Trophoblast cell (in vitro differentiated cells and primary cell): ENCODE data around the gene PLXDC1.
"Not testable (repeated sequence)": the region's sequence is repeated elsewhere in the genome, so short reads cannot be mapped to it uniquely, and the experiment has no call there.

Experiments
- DNase-seq, 2 donors: peaks; one replicate each; pipeline ENCODE4 v3.0.0-alpha.2; 2016
- H2AFZ ChIP-seq: 2 replicates; pipeline ENCODE4 v1.6.1; 2013; ENCODE audit warnings: low read length, moderate library complexity, mild to moderate bottlenecking; ENCODE audit not compliant: insufficient read depth, poor library complexity
- H2AK5ac ChIP-seq: 2 replicates; pipeline ENCODE4 v1.6.1; 2013; ENCODE audit warnings: mild to moderate bottlenecking, low read length
- H2BK120ac ChIP-seq: 2 replicates; pipeline ENCODE4 v1.6.1; 2013; ENCODE audit warnings: low read length, mild to moderate bottlenecking, moderate library complexity; ENCODE audit not compliant: insufficient read depth, poor library complexity
- H2BK12ac ChIP-seq: 2 replicates; pipeline ENCODE4 v1.6.1; 2013; ENCODE audit warnings: mild to moderate bottlenecking, low read length, moderate library complexity
- H2BK5ac ChIP-seq: 2 replicates; pipeline ENCODE4 v1.6.1; 2013; ENCODE audit warnings: low read length, low read depth, moderate library complexity, mild to moderate bottlenecking; ENCODE audit not compliant: poor library complexity
- H3K14ac ChIP-seq: 2 replicates; pipeline ENCODE4 v1.6.1; 2013; ENCODE audit warnings: mild to moderate bottlenecking, low read length
- H3K18ac ChIP-seq: 2 replicates; pipeline ENCODE4 v1.6.1; 2013; ENCODE audit warnings: mild to moderate bottlenecking, low read length
- H3K23ac ChIP-seq: 2 replicates; pipeline ENCODE4 v1.6.1; 2013; ENCODE audit warnings: low read length
- H3K27ac ChIP-seq: 2 replicates; pipeline ENCODE4 v1.5.1; 2013; ENCODE audit warnings: low read depth, mild to moderate bottlenecking, inconsistent platforms, low read length, moderate library complexity
- H3K27me3 ChIP-seq: 2 replicates; pipeline ENCODE4 v1.6.1; 2013; ENCODE audit warnings: inconsistent platforms, mild to moderate bottlenecking, low read length, moderate library complexity; ENCODE audit not compliant: insufficient read depth
- H3K36me3 ChIP-seq, 2 experiments: 1 replicate in 1 of 2; 2 replicates in 1 of 2; pipeline ENCODE4 v1.6.1; 2013; ENCODE audit warnings: low read length in 2 of 2, mild to moderate bottlenecking in 2 of 2, moderate library complexity in 1 of 2; ENCODE audit not compliant: insufficient read depth in 2 of 2, control insufficient read depth in 1 of 2
- H3K4ac ChIP-seq: 2 replicates; pipeline ENCODE4 v1.6.1; 2013; ENCODE audit warnings: low read depth, mild to moderate bottlenecking, low read length, moderate library complexity
- H3K4me1 ChIP-seq, 2 experiments: 1 replicate in 1 of 2; 2 replicates in 1 of 2; pipeline ENCODE4 v1.6.1; 2013; ENCODE audit warnings: low read length in 2 of 2, mild to moderate bottlenecking in 2 of 2, moderate library complexity in 1 of 2; ENCODE audit not compliant: insufficient read depth in 2 of 2, control insufficient read depth in 1 of 2
- H3K4me2 ChIP-seq: 2 replicates; pipeline ENCODE4 v1.6.1; 2013; ENCODE audit warnings: inconsistent platforms, mild to moderate bottlenecking, low read length, moderate library complexity
- H3K4me3 ChIP-seq: 2 replicates; pipeline ENCODE4 v1.5.1; 2013; ENCODE audit warnings: mild to moderate bottlenecking, low read depth, low read length, inconsistent platforms
- H3K79me1 ChIP-seq: one replicate; pipeline ENCODE4 v1.6.1; 2013; ENCODE audit warnings: low read length
- H3K79me2 ChIP-seq: 2 replicates; pipeline ENCODE4 v1.6.1; 2013; ENCODE audit warnings: low read length, mild to moderate bottlenecking; ENCODE audit not compliant: control insufficient read depth, insufficient read depth, poor library complexity
- H3K9ac ChIP-seq: 2 replicates; pipeline ENCODE4 v1.6.1; 2013; ENCODE audit warnings: mild to moderate bottlenecking, low read length
- H3K9me3 ChIP-seq: 2 replicates; pipeline ENCODE4 v1.6.1; 2013; ENCODE audit warnings: low read depth, mild to moderate bottlenecking, control low read depth, inconsistent platforms, low read length; ENCODE audit not compliant: insufficient read depth
- H4K12ac ChIP-seq: 2 replicates; pipeline ENCODE4 v1.6.1; 2013; ENCODE audit warnings: low read depth, mild to moderate bottlenecking, low read length, moderate library complexity
- H4K8ac ChIP-seq: 2 replicates; pipeline ENCODE4 v1.6.1; 2013; ENCODE audit warnings: low read depth, mild to moderate bottlenecking, low read length, moderate library complexity
- H4K91ac ChIP-seq: one replicate; pipeline ENCODE4 v1.6.1; 2013; ENCODE audit warnings: low read depth, mild to moderate bottlenecking, low read length, moderate library complexity
- WGBS: extraction: QIAGEN DNeasy Blood & Tissue Kit; methylation state at CpG from one replicate; pipeline ENCODE4 v1.1.7; 2013; ENCODE audit warnings: missing lambda C conversion rate; ENCODE audit not compliant: insufficient read length, insufficient coverage; ENCODE audit errors: extremely low coverage; 5-methylcytosine and 5-hydroxymethylcytosine counted together

The PLXDC1 gene

DNA sequence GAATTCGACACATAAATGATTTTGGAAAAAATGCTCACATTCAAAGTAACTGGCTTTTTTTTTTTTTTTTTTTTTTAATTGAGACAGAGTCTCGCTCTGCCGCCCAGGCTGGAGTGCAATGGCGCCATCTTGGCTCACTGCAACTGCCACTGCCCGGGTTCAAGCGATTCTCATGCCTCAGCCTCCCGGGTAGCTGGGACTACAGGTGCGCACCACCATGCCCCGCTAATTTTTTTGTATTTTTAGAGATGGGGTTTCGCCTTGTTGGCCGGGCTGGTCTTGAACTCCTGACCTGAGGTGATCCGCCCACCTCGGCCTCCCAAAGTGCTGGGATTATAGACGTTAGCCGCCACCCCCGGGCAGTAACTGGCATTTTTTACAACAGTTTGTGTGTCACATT is 115.9 kb downstream of the PLXDC1 start:
- not testable (repeated sequence) for H4K91ac ChIP-seq, H3K27ac ChIP-seq, H3K36me3 ChIP-seq, H3K27me3 ChIP-seq, H2AK5ac ChIP-seq, H2BK12ac ChIP-seq, H3K79me1 ChIP-seq, H3K4ac ChIP-seq, H3K14ac ChIP-seq, H2BK120ac ChIP-seq, DNase-seq, H2BK5ac ChIP-seq, H4K12ac ChIP-seq, H2AFZ ChIP-seq, H3K18ac ChIP-seq, H4K8ac ChIP-seq, H3K23ac ChIP-seq, H3K4me3 ChIP-seq, H3K9me3 ChIP-seq, H3K9ac ChIP-seq, H3K79me2 ChIP-seq, H3K4me2 ChIP-seq, H3K4me1 ChIP-seq
- WGBS: no CpG with 5 or more reads among the region's 16 CpGs

DNA sequence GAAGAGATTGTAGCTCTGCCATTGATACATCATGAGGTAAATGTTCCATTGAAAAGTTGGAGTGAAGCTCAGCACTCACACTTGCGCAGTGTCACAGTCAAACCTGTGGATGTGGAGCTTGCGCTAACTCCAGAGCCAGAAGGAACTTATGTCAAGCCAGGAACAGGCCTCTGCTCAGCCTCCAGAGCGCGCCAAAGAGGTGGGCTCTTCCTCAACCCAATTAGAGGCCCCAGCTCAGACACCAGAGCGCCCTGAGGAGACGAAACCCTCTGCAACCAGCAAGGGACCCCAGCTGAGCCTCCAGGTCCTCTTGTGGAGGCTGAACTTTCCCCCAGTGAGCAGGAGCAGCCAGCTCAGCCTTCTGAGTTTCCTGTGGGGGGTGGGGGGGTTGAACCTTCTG is 122.7 kb downstream of the PLXDC1 start:
- no peak overlapping the region for H3K23ac ChIP-seq
- H3K36me3 ChIP-seq: no peaks in the 10 kb centered on the region
- H2BK12ac ChIP-seq: no peak overlapping the region
- H3K9me3 ChIP-seq: no peaks in the 10 kb centered on the region
- peaks cover 0 to 3% of the 10 kb centered on the region in 2 experiments for H3K4me1 ChIP-seq
- H2AFZ ChIP-seq: no peak overlapping the region
- H3K27me3 ChIP-seq: peaks cover 6% of the 10 kb centered on the region
- H3K9ac ChIP-seq: no peak overlapping the region
- H3K14ac ChIP-seq: no peak overlapping the region
- H3K79me1 ChIP-seq: no peaks in the 10 kb centered on the region
- no peak overlapping the region for H3K4me3 ChIP-seq
- no peak overlapping the region for H3K27ac ChIP-seq
- no peak overlapping the region for H2BK5ac ChIP-seq
- DNase-seq: no peak
- no peak overlapping the region for H4K91ac ChIP-seq
- WGBS: no CpG with 5 or more reads among the region's 6 CpGs
- no peak overlapping the region for H4K8ac ChIP-seq
- no peaks in the 10 kb centered on the region for H3K79me2 ChIP-seq
- H3K4ac ChIP-seq: no peak overlapping the region
- H2AK5ac ChIP-seq: no peak overlapping the region
- H3K4me2 ChIP-seq: no peak overlapping the region
- no peak overlapping the region for H3K18ac ChIP-seq
- no peak overlapping the region for H4K12ac ChIP-seq
- H2BK120ac ChIP-seq: no peak overlapping the region

DNA sequence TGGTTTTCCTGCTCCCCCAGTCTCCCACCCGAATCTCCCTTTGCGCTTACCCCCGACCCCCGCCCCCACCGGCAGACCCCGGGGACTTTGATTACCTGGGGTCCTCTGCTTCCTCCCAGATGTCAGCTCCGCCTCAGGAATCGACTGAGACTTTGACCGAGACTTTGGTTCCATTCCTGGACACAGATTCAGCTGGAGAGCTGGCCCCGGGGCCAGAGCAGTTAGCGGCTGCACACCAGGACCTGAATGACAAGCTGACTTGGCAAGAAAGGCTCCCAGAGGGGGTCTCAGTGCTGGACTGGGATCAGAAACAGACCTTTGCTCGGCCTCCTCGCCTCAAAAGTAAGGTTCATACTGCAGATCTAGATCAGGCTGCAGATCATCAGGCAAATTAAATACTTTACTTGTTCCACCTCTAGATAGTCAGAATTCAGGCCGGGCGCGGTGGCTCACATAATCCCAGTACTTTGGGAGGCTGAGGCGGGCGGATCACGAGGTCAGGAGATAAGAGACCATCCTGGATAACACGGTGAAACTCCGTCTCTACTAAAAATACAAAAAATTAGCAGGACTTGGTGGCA is 123.9 kb downstream of the PLXDC1 start:
- Histone ChIP-seq H2BK120ac (no peak overlapping the region), H3K18ac (no peak overlapping the region), H3K9me3 (no peaks in the 10 kb centered on the region), H4K8ac (no peak overlapping the region), H3K9ac (no peak overlapping the region), H3K4me3 (no peak overlapping the region), H3K4me1 (peaks cover 0 to 3% of the 10 kb centered on the region in 2 experiments), H3K27me3 (peaks cover 6% of the 10 kb centered on the region), H2BK5ac (no peak overlapping the region), H3K79me2 (no peaks in the 10 kb centered on the region), H4K12ac (no peak overlapping the region), H3K79me1 (no peaks in the 10 kb centered on the region), H2AK5ac (no peak overlapping the region), H2BK12ac (no peak overlapping the region), H4K91ac (no peak overlapping the region), H3K27ac (no peak overlapping the region), H3K4ac (no peak overlapping the region), H3K14ac (no peak overlapping the region), H3K23ac (no peak overlapping the region), H3K36me3 (no peaks in the 10 kb centered on the region), H3K4me2 (peak overlapping the region; percentile 47), H2AFZ (no peak overlapping the region)
- no peak for DNase-seq
- WGBS: no CpG with 5 or more reads among the region's 21 CpGs

DNA sequence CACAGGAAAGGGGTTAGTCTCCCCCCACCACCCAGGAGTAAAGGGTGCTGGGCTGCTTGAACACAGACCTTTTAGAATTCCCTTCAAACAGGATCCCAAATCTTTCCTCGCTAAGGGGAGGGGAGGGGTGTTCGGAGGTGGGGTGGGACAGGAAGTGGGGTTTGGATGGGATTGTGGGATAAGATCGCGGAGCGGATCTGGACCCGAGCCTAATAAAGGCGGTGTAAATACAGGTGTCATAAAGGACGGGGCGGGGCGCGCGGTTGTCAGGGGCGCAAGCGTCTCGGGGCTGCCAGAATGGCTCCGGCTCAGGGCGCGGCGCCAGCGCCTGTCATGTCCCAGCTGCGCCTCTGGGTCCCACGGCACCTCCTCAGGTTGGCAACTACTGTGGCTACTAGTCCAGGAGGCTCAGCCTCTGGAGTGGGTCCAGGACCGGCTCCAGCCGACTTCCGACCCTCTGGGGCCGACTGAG is 124.4 kb downstream of the PLXDC1 start:
- H3K4me2 ChIP-seq: peak overlapping the region; percentile 47
- WGBS: no CpG with 5 or more reads among the region's 26 CpGs
- H3K4me3 ChIP-seq: no peak overlapping the region
- H3K14ac ChIP-seq: no peak overlapping the region
- H3K18ac ChIP-seq: no peak overlapping the region
- no peaks in the 10 kb centered on the region for H3K36me3 ChIP-seq
- no peak overlapping the region for H4K91ac ChIP-seq
- peaks cover 6% of the 10 kb centered on the region for H3K27me3 ChIP-seq
- H4K12ac ChIP-seq: no peak overlapping the region
- no peaks in the 10 kb centered on the region for H3K9me3 ChIP-seq
- H3K79me2 ChIP-seq: no peaks in the 10 kb centered on the region
- H2BK120ac ChIP-seq: no peak overlapping the region
- no peak for DNase-seq
- H2AFZ ChIP-seq: no peak overlapping the region
- H3K27ac ChIP-seq: no peak overlapping the region
- no peak overlapping the region for H3K23ac ChIP-seq
- no peak overlapping the region for H3K9ac ChIP-seq
- no peak overlapping the region for H3K4ac ChIP-seq
- no peak overlapping the region for H2BK12ac ChIP-seq
- no peak overlapping the region for H4K8ac ChIP-seq
- H2AK5ac ChIP-seq: no peak overlapping the region
- H3K79me1 ChIP-seq: no peaks in the 10 kb centered on the region
- no peak overlapping the region for H2BK5ac ChIP-seq
- H3K4me1 ChIP-seq: peaks cover 0 to 3% of the 10 kb centered on the region in 2 experiments
